HepG2 (cell line): ENCODE measurements around the gene RPL27A. TPM values are rescaled to one million over a fixed set of nuclear protein-coding genes. Genes with fewer than 3 reads are reported as not detected.

ENCODE experiments used
- ATAC-seq: fragments of 200-7000 bp; cut with Tn5 transposase; 3 replicates; pipeline ENCODE4 v1.9.1; 2020; ENCODE audit warnings: mild to moderate bottlenecking, moderate library complexity
- BruUV-seq: library from RNA; stranded (reverse); fragments of 400-500 nt; replicated peaks from 2 replicates; lab custom pipeline; 2021; lab: Mats Ljungman, UMichigan
- CTCF ChIA-PET: fragments of 300-600 bp; formaldehyde crosslinking; extraction: SDS; loops from one replicate; lab custom pipeline; 2021; ENCODE audit warnings: low total read pairs, inconsistent platforms, low intra/inter-chr PET ratio; lab: Yijun Ruan, JAX
- POLR2A ChIA-PET: fragments of 350-600 bp; sonication (Branson Sonifier 250); formaldehyde crosslinking; loops from one replicate; lab custom pipeline; 2020; ENCODE audit warnings: antibody characterized with exemption, inconsistent platforms; lab: Yijun Ruan, JAX
- DNase-seq: peaks from one replicate; pipeline ENCODE4 v3.0.0-alpha.2; 2015; ENCODE audit warnings: low spot score
- FAIRE-seq: peaks from 3 replicates; lab custom pipeline; 2011; peaks lifted over from hg19 to GRCh38; lab: Jason Lieb, UNC
- H2AFZ ChIP-seq: one replicate; pipeline ENCODE4 v1.6.1; 2011; ENCODE audit warnings: low read length, inconsistent platforms
- H3K27ac ChIP-seq: fragments of 300-600 bp; 3 replicates; pipeline ENCODE4 v1.8.0; 2011; ENCODE audit warnings: mixed run types, mild to moderate bottlenecking, mixed read lengths, low read length, inconsistent platforms; ENCODE audit not compliant: insufficient read depth; ENCODE audit errors: extremely low read length
- H3K27me3 ChIP-seq, 2 experiments: fragments of 200-600 bp in 1 of 2; 2 replicates in 1 of 2; 3 replicates in 1 of 2; pipeline versions ENCODE4 v1.6.0 to v1.8.0; 2011; ENCODE audit warnings: low read length in 2 of 2, mild to moderate bottlenecking in 2 of 2, moderate library complexity in 2 of 2, inconsistent platforms in 1 of 2; ENCODE audit not compliant: insufficient read depth in 2 of 2, control insufficient read depth in 1 of 2
- H3K36me3 ChIP-seq, 2 experiments: fragments of 200-600 bp in 1 of 2; replicated peaks in 1 of 2; 2 replicates in 1 of 2; 3 replicates in 1 of 2; pipeline versions ENCODE4 v1.5.1 to v1.8.0; 2011; ENCODE audit warnings: low read length in 2 of 2, inconsistent platforms in 1 of 2; ENCODE audit not compliant: insufficient read depth in 2 of 2, control insufficient read depth in 1 of 2
- H3K4me1 ChIP-seq: 2 replicates; pipeline ENCODE4 v1.5.1; 2012; ENCODE audit warnings: low read length, inconsistent platforms; ENCODE audit not compliant: insufficient read depth
- H3K4me2 ChIP-seq: 2 replicates; pipeline ENCODE4 v1.6.0; 2011; ENCODE audit warnings: low read depth, low read length, inconsistent platforms
- H3K4me3 ChIP-seq, 3 experiments: fragments of 200-600 bp in 1 of 3; sonication (generic), shearing (Covaris generic) in 1 of 3; replicated peaks in 1 of 3; 2 replicates each; pipeline ENCODE4 v1.5.1; 2011 to 2016; ENCODE audit warnings: low read length in 3 of 3, inconsistent platforms in 2 of 3, low read depth in 2 of 3, mild to moderate bottlenecking in 2 of 3, control low read depth in 1 of 3, mixed read lengths in 1 of 3; ENCODE audit not compliant: insufficient read depth in 1 of 3
- H3K79me2 ChIP-seq: one replicate; pipeline ENCODE4 v1.6.1; 2011; ENCODE audit warnings: low read length, inconsistent platforms; ENCODE audit not compliant: insufficient read depth
- H3K9ac ChIP-seq: 2 replicates; pipeline ENCODE4 v1.6.0; 2011; ENCODE audit warnings: mild to moderate bottlenecking, low read depth, low read length, inconsistent platforms; ENCODE audit not compliant: insufficient read depth
- H3K9me3 ChIP-seq: 2 replicates; pipeline ENCODE4 v1.5.1; 2012; ENCODE audit warnings: mild to moderate bottlenecking, low read length
- H4K20me1 ChIP-seq: 2 replicates; pipeline ENCODE4 v1.6.0; 2011; ENCODE audit warnings: inconsistent platforms, mild to moderate bottlenecking, low read length, moderate library complexity; ENCODE audit not compliant: insufficient read depth
- BRF2 ChIP-seq: sonication (generic); formaldehyde crosslinking; IDR thresholded peaks from 2 replicates; pipeline ENCODE4 v1.8.1; 2022; ENCODE audit warnings: mild to moderate bottlenecking, missing genetic modification reagents
- GFI1 ChIP-seq: sonication (generic); formaldehyde crosslinking; IDR thresholded peaks from 2 replicates; pipeline ENCODE4 v1.5.0; 2020; ENCODE audit warnings: missing genetic modification reagents, mild to moderate bottlenecking, borderline replicate concordance
- KLF15 ChIP-seq: sonication (generic); formaldehyde crosslinking; IDR thresholded peaks from 2 replicates; pipeline ENCODE4 v1.8.1; 2023; ENCODE audit warnings: borderline replicate concordance, mild to moderate bottlenecking, inconsistent platforms, missing genetic modification reagents, mixed read lengths
- MEIS2 ChIP-seq: sonication (generic); formaldehyde crosslinking; IDR thresholded peaks from 2 replicates; pipeline ENCODE4 v1.9.0; 2021; ENCODE audit warnings: mild to moderate bottlenecking, missing genetic modification reagents
- NAIF1 ChIP-seq: sonication (generic); formaldehyde crosslinking; IDR thresholded peaks from 2 replicates; pipeline ENCODE4 v1.5.0; 2020; ENCODE audit warnings: mild to moderate bottlenecking, missing genetic modification reagents, borderline replicate concordance
- PAX8 ChIP-seq: sonication (generic); formaldehyde crosslinking; IDR thresholded peaks from 2 replicates; pipeline ENCODE4 v1.8.0; 2022; ENCODE audit warnings: mild to moderate bottlenecking, missing genetic modification reagents, borderline replicate concordance
- PHF5A ChIP-seq: IDR thresholded peaks from one replicate; pipeline ENCODE4 v1.6.1; 2018; ENCODE audit warnings: low read depth, missing genetic modification reagents; ENCODE audit not compliant: unreplicated experiment
- RARG ChIP-seq: sonication (generic); formaldehyde crosslinking; IDR thresholded peaks from 2 replicates; pipeline ENCODE4 v1.4.0; 2020; ENCODE audit warnings: low read depth, mild to moderate bottlenecking, missing genetic modification reagents
- RELA ChIP-seq: sonication (generic); formaldehyde crosslinking; IDR thresholded peaks from 2 replicates; pipeline ENCODE4 v1.4.0; 2020; ENCODE audit warnings: missing genetic modification reagents
- ZNF136 ChIP-seq: sonication (generic); formaldehyde crosslinking; IDR thresholded peaks from 2 replicates; pipeline ENCODE4 v1.8.1; 2022; ENCODE audit warnings: low read depth, mild to moderate bottlenecking, moderate library complexity, missing genetic modification reagents
- ZNF430 ChIP-seq: sonication (generic); formaldehyde crosslinking; IDR thresholded peaks from 2 replicates; pipeline ENCODE4 v1.9.0; 2021; ENCODE audit warnings: mild to moderate bottlenecking, missing genetic modification reagents
- ZNF562 ChIP-seq: sonication (generic); formaldehyde crosslinking; IDR thresholded peaks from 2 replicates; pipeline ENCODE4 v1.8.0; 2022; ENCODE audit warnings: missing genetic modification reagents, borderline replicate concordance
- ZNF704 ChIP-seq: sonication (generic); formaldehyde crosslinking; IDR thresholded peaks from 2 replicates; pipeline ENCODE4 v1.8.1; 2023; ENCODE audit warnings: mild to moderate bottlenecking, inconsistent platforms, moderate library complexity, missing genetic modification reagents, borderline replicate concordance
- ZNF740 ChIP-seq: sonication (generic); formaldehyde crosslinking; IDR thresholded peaks from 2 replicates; pipeline ENCODE4 v1.4.0; 2020; ENCODE audit warnings: missing genetic modification reagents
- ZNF784 ChIP-seq: sonication (generic); formaldehyde crosslinking; IDR thresholded peaks from 2 replicates; pipeline ENCODE4 v1.5.1; 2020; ENCODE audit warnings: missing genetic modification reagents, mild to moderate bottlenecking, borderline replicate concordance
- ZSCAN20 ChIP-seq: sonication (generic); formaldehyde crosslinking; IDR thresholded peaks from 2 replicates; pipeline ENCODE4 v1.4.0; 2020; ENCODE audit warnings: missing genetic modification reagents, mild to moderate bottlenecking, borderline replicate concordance
- WGBS: methylation state at CpG from one replicate; pipeline ENCODE4 v1.1.6; 2017; ENCODE audit warnings: low lambda C conversion rate; 5-methylcytosine and 5-hydroxymethylcytosine counted together
- in situ Hi-C: cut with HindIII; loops from 2 replicates; pipeline ENCODE4 v1.10.0; 2017; ENCODE audit warnings: low pct_unique_long_range_greater_than_20kb; ENCODE audit not compliant: extremely low pct_ligation_motif_present
- intact Hi-C: fragments of 100-400 bp; cut with micrococcal nuclease; formaldehyde crosslinking; loops from one replicate; pipeline ENCODE4 v1.10.0; 2022; ENCODE audit not compliant: unreplicated experiment
- polyA plus RNA-seq, 8 experiments: library from polyadenylated mRNA; depleted of rRNA in 3 of 8; stranded (reverse) in 7 of 8; unstranded in 1 of 8; fragments of >200 nt; fragmentation: Illumina TruSeq in 4 of 8; extraction: Trizol in 4 of 8; gene quantifications; 2 replicates each; pipeline versions ENCODE4 v1.2.1 to v1.2.3, GENCODE V29; 2011 to 2016; ENCODE audit warnings: low read depth in 4 of 8, missing spikeins in 1 of 8, mixed read lengths in 1 of 8; ENCODE audit not compliant: insufficient read depth in 1 of 8
- total RNA-seq, 5 experiments: library from RNA; depleted of rRNA; stranded (reverse); fragments of >200 nt; fragmentation: Illumina TruSeq; extraction: Trizol; gene quantifications; 2 replicates each; pipeline ENCODE4 v1.2.3, GENCODE V29; 2016; ENCODE audit warnings: low read depth in 1 of 5

The RPL27A gene
- total and polyA plus RNA-seq, 2 of the 13 experiments (the other 11 are each of a cell fraction or from before 2014, with no cell fraction given), result 1,531 to 2,153 TPM

- Histone ChIP-seq H3K4me3 (no peak overlapping the region), H2AFZ (no peak overlapping the region), H3K79me2 (no peaks in the 10 kb centered on the region), H4K20me1 (no peaks in the 10 kb centered on the region; the same call in 1 of the 2 replicates), H3K9me3 (no peaks in the 10 kb centered on the region), H3K4me2 (no peak overlapping the region), H3K4me1 (peaks cover 35% of the 10 kb centered on the region), H3K27me3 (no peaks in the 10 kb centered on the region), H3K36me3 (peaks cover 11 to 55% of the 10 kb centered on the region in 2 experiments), H3K27ac (no peak overlapping the region), H3K9ac (no peak overlapping the region)
- ATAC-seq (no peak), FAIRE-seq (no peak), DNase-seq (no peak)
- CTCF ChIA-PET, result no interaction called here
- in situ Hi-C loops, result loop anchor here (5.0 to 25.0 kb wide), 2 partner anchors 115 to 265 kb away; partner anchors contain the start of gene TMEM9B
- intact Hi-C loops, result loop anchor here (10.0 kb wide), 1 partner anchor 58 kb away; no protein-coding TSS in a partner anchor
- BruUV-seq, result no TSS peak
- POLR2A ChIA-PET, result interaction anchor here (1.3 kb wide), 1 partner anchor 9 kb away, joined by 3 read pairs; no protein-coding TSS in a partner anchor
- WGBS, result 93% methylated on average over 3 of the region's 3 CpGs
- TF ChIP-seq PAX8 (CRISPR knock-in tag) (no peak), GFI1 (CRISPR knock-in tag) (no peak), ZNF784 (CRISPR knock-in tag) (no peak), RELA (CRISPR knock-in tag) (no peak), PHF5A (no peak), KLF15 (CRISPR knock-in tag) (no peak), ZNF136 (CRISPR knock-in tag) (no peak), MEIS2 (no peak), ZNF704 (no peak), BRF2 (no peak), RARG (no peak), NAIF1 (CRISPR knock-in tag) (no peak), ZSCAN20 (CRISPR knock-in tag) (no peak), ZNF562 (no peak), ZNF740 (CRISPR knock-in tag) (no peak), ZNF430 (CRISPR knock-in tag) (no peak)
Observed at GRCh38 chr11:8697054-8697453, 14.5 kb downstream of the RPL27A start.
